DOHH2 (cell line): ENCODE data around the gene POU5F2.

Experiments
- H3F3A ChIP-seq: fragments of 200-600 bp; sonication (generic), shearing (Covaris generic); 2 replicates; pipeline ENCODE4 v1.6.0; 2016; ENCODE audit warnings: antibody characterized with exemption, mild to moderate bottlenecking; ENCODE audit not compliant: control insufficient read depth, insufficient read depth
- H3K27ac ChIP-seq: fragments of 200-600 bp; sonication (generic); 2 replicates; pipeline ENCODE4 v1.5.1; 2014; ENCODE audit warnings: low read depth, mild to moderate bottlenecking, low read length, moderate library complexity
- H3K27me3 ChIP-seq: fragments of 200-600 bp; sonication (generic); 2 replicates; pipeline ENCODE4 v1.6.1; 2014; ENCODE audit warnings: mild to moderate bottlenecking, low read length, mixed read lengths; ENCODE audit not compliant: control insufficient read depth
- H3K36me3 ChIP-seq: fragments of 200-600 bp; sonication (generic); 2 replicates; pipeline ENCODE4 v1.6.1; 2014; ENCODE audit warnings: mild to moderate bottlenecking, low read length, moderate library complexity, mixed read lengths; ENCODE audit not compliant: control insufficient read depth
- H3K4me1 ChIP-seq: fragments of 200-600 bp; sonication (generic); 2 replicates; pipeline ENCODE4 v1.6.1; 2014; ENCODE audit warnings: mild to moderate bottlenecking, low read length, mixed read lengths; ENCODE audit not compliant: control insufficient read depth
- H3K4me2 ChIP-seq: fragments of 200-600 bp; sonication (generic); 2 replicates; pipeline ENCODE4 v1.6.0; 2014; ENCODE audit warnings: mild to moderate bottlenecking, low read length, moderate library complexity
- H3K4me3 ChIP-seq: fragments of 200-600 bp; sonication (generic); 2 replicates; pipeline ENCODE4 v1.5.1; 2014; ENCODE audit warnings: mild to moderate bottlenecking, low read length, mixed read lengths
- H3K79me2 ChIP-seq: fragments of 200-600 bp; sonication (generic); 2 replicates; pipeline ENCODE4 v1.6.1; 2014; ENCODE audit warnings: mild to moderate bottlenecking, low read length, mixed read lengths; ENCODE audit not compliant: control insufficient read depth
- H3K9me2 ChIP-seq: fragments of 200-600 bp; sonication (generic); replicated peaks from 2 replicates; pipeline ENCODE4 v1.6.1; 2014; ENCODE audit warnings: mild to moderate bottlenecking, low read length, mixed read lengths; ENCODE audit not compliant: control insufficient read depth
- H3K9me3 ChIP-seq: fragments of 200-600 bp; sonication (generic); 2 replicates; pipeline ENCODE4 v1.6.1; 2014; ENCODE audit warnings: antibody characterized with exemption, low read length, mixed read lengths; ENCODE audit not compliant: control insufficient read depth, insufficient read depth
- H4K20me1 ChIP-seq: fragments of 200-600 bp; sonication (generic); 2 replicates; pipeline ENCODE4 v1.6.0; 2014; ENCODE audit warnings: low read depth, mild to moderate bottlenecking, antibody characterized with exemption, low read length, moderate library complexity; ENCODE audit not compliant: control insufficient read depth, insufficient read depth
- CTCF ChIP-seq: fragments of 200-600 bp; sonication (generic); IDR thresholded peaks from one replicate; pipeline ENCODE4 v1.5.1; 2014; ENCODE audit warnings: antibody characterized with exemption, mild to moderate bottlenecking, low read depth, low read length; ENCODE audit not compliant: poor library complexity, severe bottlenecking
- EZH2phosphoT487 ChIP-seq: fragments of 200-600 bp; sonication (generic); IDR thresholded peaks from 2 replicates; pipeline ENCODE4 v1.6.1; 2017; ENCODE audit warnings: borderline replicate concordance, mild to moderate bottlenecking, antibody characterized with exemption, low read length, moderate library complexity, mixed read lengths

Gene POU5F2

GRCh38 chr5:93716453-93716852, 24.9 kb downstream of the POU5F2 start:
- H3F3A ChIP-seq = no peaks in the 10 kb centered on the region
- no peak for TF ChIP-seq EZH2phosphoT487
- TF ChIP-seq CTCF = no peak
- H3K36me3 ChIP-seq = no peaks in the 10 kb centered on the region
- H4K20me1 ChIP-seq = no peaks in the 10 kb centered on the region
- no peaks in the 10 kb centered on the region for H3K4me1 ChIP-seq
- H3K4me2 ChIP-seq = no peak overlapping the region
- H3K27ac ChIP-seq = no peak overlapping the region
- no peaks in the 10 kb centered on the region for H3K79me2 ChIP-seq
- H3K4me3 ChIP-seq = no peak overlapping the region
- H3K9me2 ChIP-seq = no peaks in the 10 kb centered on the region
- no peaks in the 10 kb centered on the region for H3K9me3 ChIP-seq
- H3K27me3 ChIP-seq = no peaks in the 10 kb centered on the region

GRCh38 chr5:93715761-93716160, 25.6 kb downstream of the POU5F2 start:
- H3K27me3 ChIP-seq = no peaks in the 10 kb centered on the region
- TF ChIP-seq EZH2phosphoT487 = no peak
- TF ChIP-seq CTCF = no peak
- no peaks in the 10 kb centered on the region for H3K79me2 ChIP-seq
- no peak overlapping the region for H3K4me2 ChIP-seq
- no peaks in the 10 kb centered on the region for H3K36me3 ChIP-seq
- no peak overlapping the region for H3K4me3 ChIP-seq
- no peak overlapping the region for H3K27ac ChIP-seq
- H3K4me1 ChIP-seq = no peaks in the 10 kb centered on the region
- no peaks in the 10 kb centered on the region for H3K9me2 ChIP-seq
- no peaks in the 10 kb centered on the region for H3F3A ChIP-seq
- no peaks in the 10 kb centered on the region for H3K9me3 ChIP-seq
- no peaks in the 10 kb centered on the region for H4K20me1 ChIP-seq

- H3K4me2 ChIP-seq = no peak overlapping the region
- no peaks in the 10 kb centered on the region for H4K20me1 ChIP-seq
- no peak overlapping the region for H3K4me3 ChIP-seq
- H3K27me3 ChIP-seq = no peaks in the 10 kb centered on the region
- no peaks in the 10 kb centered on the region for H3F3A ChIP-seq
- no peaks in the 10 kb centered on the region for H3K9me3 ChIP-seq
- H3K27ac ChIP-seq = no peak overlapping the region
- no peaks in the 10 kb centered on the region for H3K36me3 ChIP-seq
- TF ChIP-seq EZH2phosphoT487 (no peak), CTCF (no peak)
- H3K4me1 ChIP-seq = no peaks in the 10 kb centered on the region
- no peaks in the 10 kb centered on the region for H3K79me2 ChIP-seq
- H3K9me2 ChIP-seq = no peaks in the 10 kb centered on the region
Observed at GRCh38 chr5:93715327-93715726, 26.1 kb downstream of the POU5F2 start.

GRCh38 chr5:93708442-93708841, 33.0 kb downstream of the POU5F2 start:
- H3K4me2 ChIP-seq = no peak overlapping the region
- no peaks in the 10 kb centered on the region for H3F3A ChIP-seq
- TF ChIP-seq EZH2phosphoT487 (no peak), CTCF (no peak)
- H3K27ac ChIP-seq = no peak overlapping the region
- H3K4me1 ChIP-seq = no peaks in the 10 kb centered on the region
- H3K36me3 ChIP-seq = no peaks in the 10 kb centered on the region
- H4K20me1 ChIP-seq = no peaks in the 10 kb centered on the region
- H3K4me3 ChIP-seq = no peak overlapping the region
- no peaks in the 10 kb centered on the region for H3K79me2 ChIP-seq
- no peaks in the 10 kb centered on the region for H3K27me3 ChIP-seq
- no peaks in the 10 kb centered on the region for H3K9me2 ChIP-seq
- no peaks in the 10 kb centered on the region for H3K9me3 ChIP-seq
